B cell (primary cell): ENCODE measurements around the gene FTH1. TPM values are rescaled to one million over a fixed set of nuclear protein-coding genes. Genes with fewer than 3 reads are reported as not detected.
"Not testable (repeated sequence)": the region's sequence is repeated elsewhere in the genome, so short reads cannot be mapped to it uniquely, and the experiment has no call there.

Experiments used
- ATAC-seq: fragments of 200-7000 bp; cut with Tn5 transposase; one replicate; pipeline ENCODE4 v1.10.0; 2021; ENCODE audit warnings: low read depth, mild to moderate bottlenecking, moderate number of reproducible peaks, moderate library complexity
- CTCF ChIA-PET: fragments of 350-600 bp; sonication (Branson Sonifier 250); formaldehyde crosslinking; loops from one replicate; lab custom pipeline; 2021; ENCODE audit warnings: antibody characterized with exemption, inconsistent platforms; lab: Charles Lee
- POLR2A ChIA-PET: fragments of 350-600 bp; sonication (Branson Sonifier 250); formaldehyde crosslinking; loops from one replicate; lab custom pipeline; 2021; ENCODE audit warnings: antibody characterized with exemption; lab: Charles Lee
- DNase-seq: peaks from one replicate; pipeline ENCODE4 v3.0.0; 2013
- H2AFZ ChIP-seq: 2 replicates; pipeline ENCODE4 v1.6.1; 2012; ENCODE audit warnings: mild to moderate bottlenecking, low read depth, low read length; ENCODE audit not compliant: insufficient read depth, poor library complexity, severe bottlenecking
- H3K27ac ChIP-seq, 2 donors: 1 replicate in 1 of 2; 2 replicates in 1 of 2; pipeline ENCODE4 v1.5.1; 2012 to 2013; ENCODE audit warnings: low read length in 2 of 2, mild to moderate bottlenecking in 2 of 2, moderate library complexity in 1 of 2
- H3K27me3 ChIP-seq, 4 experiments: fragments of 200-600 bp in 1 of 4; sonication (generic) in 1 of 4; replicated peaks in 1 of 4; 1 replicate in 2 of 4; 2 replicates in 2 of 4; pipeline versions ENCODE4 v1.6.1 to v1.7.0; 2013 to 2016; ENCODE audit warnings: low read length in 3 of 4, mild to moderate bottlenecking in 2 of 4, mixed read lengths in 1 of 4, moderate library complexity in 1 of 4; ENCODE audit not compliant: insufficient read depth in 4 of 4, control insufficient read depth in 3 of 4; ENCODE audit errors: control extremely low read depth in 1 of 4
- H3K36me3 ChIP-seq, 2 experiments: replicated peaks in 1 of 2; 1 replicate in 1 of 2; 2 replicates in 1 of 2; pipeline versions ENCODE4 v1.6.1 to v1.7.1; 2013; ENCODE audit warnings: low read length in 1 of 2; ENCODE audit not compliant: insufficient read depth in 2 of 2, control insufficient read depth in 1 of 2; ENCODE audit errors: control extremely low read depth in 1 of 2, extremely low read depth in 1 of 2
- H3K4me1 ChIP-seq, 2 donors: fragments of 200-600 bp in 1 of 2; sonication (generic) in 1 of 2; 1 replicate in 1 of 2; 2 replicates in 1 of 2; pipeline versions ENCODE4 v1.5.1 to v1.6.1; 2013 to 2017; ENCODE audit warnings: low read length in 2 of 2; ENCODE audit not compliant: control insufficient read depth in 2 of 2, insufficient read depth in 2 of 2
- H3K4me2 ChIP-seq: replicated peaks from 2 replicates; pipeline ENCODE3; 2012; ENCODE audit warnings: mild to moderate bottlenecking, low read depth, low read length; ENCODE audit not compliant: poor library complexity, severe bottlenecking
- H3K4me3 ChIP-seq, 5 experiments: fragments of 200-600 bp in 1 of 5; sonication (generic) in 1 of 5; 1 replicate in 3 of 5; 2 replicates in 2 of 5; pipeline versions ENCODE4 v1.5.1 to v1.7.0; 2011 to 2016; ENCODE audit warnings: low read length in 4 of 5, mild to moderate bottlenecking in 4 of 5, low read depth in 2 of 5, control low read depth in 1 of 5, moderate library complexity in 1 of 5; ENCODE audit not compliant: insufficient read depth in 1 of 5; ENCODE audit errors: control extremely low read depth in 1 of 5, extremely low read depth in 1 of 5
- H3K79me2 ChIP-seq: fragments of 200-600 bp; sonication (generic); one replicate; pipeline ENCODE4 v1.6.0; 2016; ENCODE audit warnings: low read length; ENCODE audit not compliant: control insufficient read depth, insufficient read depth
- H3K9ac ChIP-seq: fragments of 200-600 bp; sonication (generic); 2 replicates; pipeline ENCODE4 v1.6.1; 2017; ENCODE audit warnings: mild to moderate bottlenecking, low read length, moderate library complexity
- H3K9me3 ChIP-seq, 3 donors: one replicate each; pipeline versions ENCODE4 v1.6.1 to v1.7.1; 2013; ENCODE audit warnings: low read length in 2 of 3; ENCODE audit not compliant: control insufficient read depth in 2 of 3, insufficient read depth in 1 of 3; ENCODE audit errors: control extremely low read depth in 1 of 3
- H4K20me1 ChIP-seq: 2 replicates; pipeline ENCODE4 v1.6.0; 2012; ENCODE audit warnings: mild to moderate bottlenecking, low read length; ENCODE audit not compliant: insufficient read depth, control insufficient read depth, poor library complexity, severe bottlenecking
- H3K27ac Mint-ChIP-seq: one replicate; pipeline ENCODE4 v1.8.0; 2021; ENCODE audit warnings: mixed read lengths
- H3K27me3 Mint-ChIP-seq: one replicate; pipeline ENCODE4 v1.8.0; 2021; ENCODE audit warnings: mixed read lengths
- H3K4me1 Mint-ChIP-seq: one replicate; pipeline ENCODE4 v1.8.0; 2021; ENCODE audit warnings: mixed read lengths
- H3K4me3 Mint-ChIP-seq: one replicate; pipeline ENCODE4 v1.8.0; 2021; ENCODE audit warnings: mixed read lengths
- H3K9me3 Mint-ChIP-seq: one replicate; pipeline ENCODE4 v1.8.0; 2022; ENCODE audit warnings: mixed read lengths; ENCODE audit not compliant: insufficient read depth
- CTCF ChIP-seq: fragments of 200-600 bp; IDR thresholded peaks from one replicate; pipeline ENCODE4 v1.8.0; 2022; ENCODE audit warnings: antibody characterized with exemption, mild to moderate bottlenecking
- EZH2 ChIP-seq: IDR thresholded peaks from 2 replicates; pipeline ENCODE4 v1.6.1; 2012; ENCODE audit warnings: borderline replicate concordance, low read depth, mild to moderate bottlenecking, moderate library complexity, low read length; ENCODE audit not compliant: insufficient read depth, poor library complexity, severe bottlenecking
- WGBS: methylation state at CpG from one replicate; pipeline ENCODE4 v1.1.5; 2013; ENCODE audit warnings: missing lambda C conversion rate; ENCODE audit not compliant: insufficient coverage; 5-methylcytosine and 5-hydroxymethylcytosine counted together
- intact Hi-C: fragments of 100-400 bp; cut with micrococcal nuclease; formaldehyde crosslinking; loops from one replicate; pipeline ENCODE4 v1.10.0; 2022
- polyA plus RNA-seq: library from polyadenylated mRNA; depleted of rRNA; stranded (reverse); fragments of >200 nt; gene quantifications from 2 replicates; pipeline ENCODE4 v1.2.3, GENCODE V29; 2012
- total RNA-seq, 2 donors: library from RNA; stranded (reverse); fragments of 120-200 nt in 1 of 2; gene quantifications; 1 replicate in 1 of 2; 2 replicates in 1 of 2; pipeline versions ENCODE4 v1.2.3 to v1.2.4, GENCODE V29; 2013 to 2022

Gene FTH1
- total and polyA plus RNA-seq, 2 donors (not counting 1 experiment from before 2014, with no cell fraction given) = 1,136 to 1,314 TPM

- intact Hi-C loops = no loop called here
- H3K4me3 ChIP-seq = no peak overlapping the region
- peaks cover 0 to 24% (median 10%) of the 10 kb centered on the region in 4 experiments for H3K27me3 ChIP-seq
- H3K9me3 ChIP-seq = peaks cover 0 to 15% (median 0%) of the 10 kb centered on the region in 3 donors
- POLR2A ChIA-PET = interaction anchor here (0.6 to 1.1 kb wide), 3 partner anchors 10 to 56 kb away, joined by 3 to 9 read pairs (median 3); partner anchors contain the start of gene FTH1
- no peak for ATAC-seq
- H4K20me1 ChIP-seq = no peaks in the 10 kb centered on the region
- Mint-ChIP-seq H3K9me3 (no peaks in the 10 kb centered on the region), H3K27me3 (no peaks in the 10 kb centered on the region), H3K4me1 (peaks cover 23% of the 10 kb centered on the region), H3K27ac (no peak overlapping the region), H3K4me3 (peak overlapping the region; percentile 3)
- H2AFZ ChIP-seq = peak overlapping the region; percentile 69
- no peak overlapping the region for H3K27ac ChIP-seq
- WGBS = 99% methylated on average over 8 of the region's 9 CpGs
- H3K4me1 ChIP-seq = peaks cover 16 to 17% of the 10 kb centered on the region in 2 donors
- H3K4me2 ChIP-seq = peak overlapping the region; percentile 79
- no peak overlapping the region for H3K9ac ChIP-seq
- no peak for DNase-seq
- CTCF ChIA-PET = interaction anchor here (1.0 to 3.5 kb wide), 4 partner anchors 55 to 154 kb away, joined by 3 to 14 read pairs (median 6); no protein-coding TSS in a partner anchor
- H3K36me3 ChIP-seq = peaks cover 0 to 7% of the 10 kb centered on the region in 2 experiments
- no peaks in the 10 kb centered on the region for H3K79me2 ChIP-seq
- TF ChIP-seq CTCF (no peak), EZH2 (no peak)
Observed at GRCh38 chr11:61954106-61954850, 13.2 kb downstream of the FTH1 start.

- H3K9me3 Mint-ChIP-seq, H3K4me3 Mint-ChIP-seq, H3K79me2 ChIP-seq, H2AFZ ChIP-seq, ATAC-seq, H3K4me3 ChIP-seq, H3K36me3 ChIP-seq, H4K20me1 ChIP-seq, H3K9ac ChIP-seq, POLR2A ChIA-PET, intact Hi-C loops, H3K27me3 Mint-ChIP-seq, H3K27ac ChIP-seq, H3K27ac Mint-ChIP-seq, DNase-seq, H3K4me2 ChIP-seq: not testable (repeated sequence)
- Histone ChIP-seq H3K4me1 (peaks cover 16 to 17% of the 10 kb centered on the region in 2 donors), H3K27me3 (peaks cover 0 to 24% (median 10%) of the 10 kb centered on the region in 4 experiments), H3K9me3 (peaks cover 0 to 15% (median 0%) of the 10 kb centered on the region in 3 donors)
- H3K4me1 Mint-ChIP-seq = peaks cover 18% of the 10 kb centered on the region
- 100% methylated on average over 4 of the region's 5 CpGs for WGBS
- CTCF ChIA-PET = interaction anchor here (10.2 kb wide), 1 partner anchor 128 kb away, joined by 203 read pairs; no protein-coding TSS in a partner anchor
Observed at GRCh38 chr11:61953632-61954031, 13.8 kb downstream of the FTH1 start.
